Upper lobe of left lung (tissue), 4 donors: ENCODE results near the gene SRSF6.

ENCODE experiments used
- EP300 ChIP-seq, 4 donors: sonication (generic); formaldehyde crosslinking; IDR thresholded peaks; one replicate each; pipeline ENCODE4 v1.5.1; 2017; ENCODE audit warnings: antibody characterized with exemption in 4 of 4, control low read depth in 2 of 4
- POLR2A ChIP-seq, 4 donors: fragments of 450-650 bp; IDR thresholded peaks; one replicate each; pipeline ENCODE4 v1.5.1; 2016 to 2017; ENCODE audit warnings: antibody characterized with exemption in 4 of 4, mild to moderate bottlenecking in 2 of 4
- POLR2AphosphoS5 ChIP-seq, 2 donors: sonication (generic); formaldehyde crosslinking; IDR thresholded peaks; one replicate each; pipeline ENCODE4 v1.5.1; 2017; ENCODE audit warnings: antibody characterized with exemption in 2 of 2
- TF ChIP-seq, protein P1 (sequence below), 6 experiments: fragments of 450-650 bp in 4 of 6; fragments of 200-600 bp in 2 of 6; sonication (generic) in 2 of 6; IDR thresholded peaks; one replicate each; pipeline ENCODE4 v1.5.1; 2016 to 2019; ENCODE audit warnings: antibody characterized with exemption in 6 of 6

DNA sequence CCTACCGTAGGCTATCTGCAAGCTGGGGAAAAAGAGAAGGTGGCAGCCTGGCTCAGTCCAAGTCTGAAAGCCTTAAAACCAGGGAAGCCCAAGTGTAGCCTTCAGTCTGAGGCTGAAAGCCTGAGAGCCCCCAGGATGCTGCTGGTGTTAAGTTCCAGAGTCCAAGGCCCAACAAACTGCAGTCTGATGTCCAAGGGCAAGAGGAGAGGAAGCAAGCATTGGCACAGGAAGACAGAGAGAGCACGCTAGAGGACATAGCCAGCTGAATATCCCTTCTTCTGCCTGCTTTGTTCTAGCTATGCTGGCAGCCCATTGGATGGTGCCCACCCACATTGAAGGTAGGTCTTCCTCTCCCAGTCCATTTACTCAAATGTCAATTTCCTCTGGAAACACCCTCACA lies 37.7 kb downstream of the SRSF6 start:
- TF ChIP-seq, protein P1, sequence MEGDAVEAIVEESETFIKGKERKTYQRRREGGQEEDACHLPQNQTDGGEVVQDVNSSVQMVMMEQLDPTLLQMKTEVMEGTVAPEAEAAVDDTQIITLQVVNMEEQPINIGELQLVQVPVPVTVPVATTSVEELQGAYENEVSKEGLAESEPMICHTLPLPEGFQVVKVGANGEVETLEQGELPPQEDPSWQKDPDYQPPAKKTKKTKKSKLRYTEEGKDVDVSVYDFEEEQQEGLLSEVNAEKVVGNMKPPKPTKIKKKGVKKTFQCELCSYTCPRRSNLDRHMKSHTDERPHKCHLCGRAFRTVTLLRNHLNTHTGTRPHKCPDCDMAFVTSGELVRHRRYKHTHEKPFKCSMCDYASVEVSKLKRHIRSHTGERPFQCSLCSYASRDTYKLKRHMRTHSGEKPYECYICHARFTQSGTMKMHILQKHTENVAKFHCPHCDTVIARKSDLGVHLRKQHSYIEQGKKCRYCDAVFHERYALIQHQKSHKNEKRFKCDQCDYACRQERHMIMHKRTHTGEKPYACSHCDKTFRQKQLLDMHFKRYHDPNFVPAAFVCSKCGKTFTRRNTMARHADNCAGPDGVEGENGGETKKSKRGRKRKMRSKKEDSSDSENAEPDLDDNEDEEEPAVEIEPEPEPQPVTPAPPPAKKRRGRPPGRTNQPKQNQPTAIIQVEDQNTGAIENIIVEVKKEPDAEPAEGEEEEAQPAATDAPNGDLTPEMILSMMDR (IDR thresholded peaks at IDR 0.05), result no peak
- TF ChIP-seq EP300 (IDR thresholded peaks at IDR 0.05), result no peak
- no peak for TF ChIP-seq POLR2AphosphoS5 (IDR thresholded peaks at IDR 0.05)
- TF ChIP-seq POLR2A (IDR thresholded peaks at IDR 0.05), result no peak
